ENCODE measurements around the gene DPAGT1. TPM values are rescaled to one million over a fixed set of nuclear protein-coding genes. Genes with fewer than 3 reads are reported as not detected.

Gene DPAGT1
- polyA plus RNA-seq, 6 donors from 2014 or later, result 29.7 to 61.6 (median 34.5) TPM

DNA sequence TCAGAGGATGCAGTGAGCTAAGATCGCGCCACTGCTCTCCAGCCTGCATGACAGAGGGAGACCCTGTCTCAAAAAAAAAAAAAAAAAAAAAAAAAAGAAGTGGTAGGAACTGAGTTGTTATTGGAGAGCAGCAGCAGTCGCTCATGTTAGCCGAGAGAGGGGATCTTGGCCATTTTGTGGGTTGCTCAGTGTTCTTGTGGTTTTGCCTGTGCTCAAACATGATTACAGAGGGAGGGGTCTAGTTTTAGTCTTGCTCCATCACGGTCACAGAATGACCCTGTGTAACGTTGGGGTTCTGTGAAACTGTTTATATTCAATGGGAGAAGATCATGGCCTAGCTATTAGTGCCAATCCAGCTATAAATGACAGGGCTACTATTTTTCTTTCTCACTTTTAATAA is 1.9 kb downstream of the DPAGT1 start:
- no peaks in the 10 kb centered on the region for H3K27me3 Mint-ChIP-seq
- H3K4me1 Mint-ChIP-seq, result peaks cover 38 to 65% (median 53%) of the 10 kb centered on the region in 3 donors
- H3K9me3 Mint-ChIP-seq, result no peaks in the 10 kb centered on the region
- H3K36me3 Mint-ChIP-seq, result peaks cover 7 to 16% of the 10 kb centered on the region in 2 donors
- peak overlapping the region in 7 of 8 donors; percentile 32 to 97 (median 94) for H3K4me3 Mint-ChIP-seq
- DNase-seq, result no peak
- H3K27ac Mint-ChIP-seq, result peak overlapping the region in 1 of 6 donors; percentile 82
- no peak for ATAC-seq (ENCODE audit: low read depth in 2 of 2)

DNA sequence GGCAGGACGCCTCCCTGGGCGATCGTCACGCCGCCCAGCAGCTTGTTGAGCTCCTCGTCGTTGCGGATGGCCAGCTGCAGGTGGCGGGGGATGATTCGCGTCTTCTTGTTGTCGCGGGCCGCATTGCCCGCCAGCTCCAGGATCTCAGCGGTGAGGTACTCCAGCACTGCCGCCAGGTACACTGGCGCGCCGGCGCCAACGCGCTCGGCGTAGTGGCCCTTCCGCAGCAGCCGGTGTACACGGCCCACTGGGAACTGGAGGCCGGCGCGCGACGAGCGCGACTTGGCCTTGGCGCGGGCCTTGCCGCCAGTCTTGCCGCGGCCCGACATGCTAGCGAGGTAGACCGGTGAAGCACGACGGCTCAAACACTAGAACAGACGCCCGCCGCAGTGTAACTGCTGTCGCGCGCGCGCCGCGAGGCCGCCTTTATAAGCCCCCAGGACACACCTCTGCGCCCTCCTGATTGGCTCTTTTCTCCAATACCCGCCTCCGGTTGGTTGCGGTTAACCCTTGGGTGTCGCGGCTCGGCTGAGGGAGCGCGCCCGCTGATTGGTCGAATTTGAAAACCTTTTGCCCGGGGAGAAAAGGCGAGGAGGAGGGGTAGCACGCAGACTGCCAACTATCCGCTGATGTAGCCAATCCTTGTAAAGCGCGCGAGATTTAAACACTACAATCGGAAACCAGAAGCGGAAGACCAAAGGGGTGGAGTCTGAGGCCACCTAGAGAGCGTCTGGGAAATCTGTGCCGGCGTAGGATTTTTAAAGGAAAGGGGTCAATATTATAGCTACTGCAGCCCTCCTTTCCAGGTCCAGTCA is 6.4 kb downstream of the DPAGT1 start:
- Mint-ChIP-seq H3K4me1 (peaks cover 28 to 61% (median 44%) of the 10 kb centered on the region in 3 donors), H3K27me3 (no peaks in the 10 kb centered on the region), H3K27ac (peak overlapping the region; percentile 83 to 98 (median 96)), H3K36me3 (peaks cover 7 to 16% of the 10 kb centered on the region in 2 donors), H3K4me3 (peak overlapping the region; percentile 85 to 96 (median 93)), H3K9me3 (no peaks in the 10 kb centered on the region)
- DNase-seq (peak; percentile 99), ATAC-seq (ENCODE audit: low read depth in 2 of 2) (peak; percentile 85)

DNA sequence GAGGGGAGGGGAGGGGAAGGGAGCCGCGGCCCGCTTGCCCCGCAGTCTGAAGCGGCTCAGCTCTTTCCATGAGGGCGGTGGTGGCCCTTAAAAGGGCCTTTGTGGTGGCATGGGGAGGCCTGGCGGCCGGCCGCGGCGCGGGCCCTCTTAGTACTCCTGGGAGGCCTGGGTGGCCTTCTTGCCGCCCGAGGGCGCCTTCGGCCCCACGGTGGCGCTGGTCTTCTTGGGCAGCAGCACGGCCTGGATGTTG is 6.9 kb downstream of the DPAGT1 start:
- H3K9me3 Mint-ChIP-seq, result no peaks in the 10 kb centered on the region
- ATAC-seq (ENCODE audit: low read depth in 2 of 2) (peak; percentile 34 to 46), DNase-seq (no peak)
- H3K4me3 Mint-ChIP-seq, result peak overlapping the region; percentile 85 to 96 (median 93)
- H3K36me3 Mint-ChIP-seq, result peaks cover 7 to 16% of the 10 kb centered on the region in 2 donors
- H3K4me1 Mint-ChIP-seq, result peaks cover 27 to 61% (median 44%) of the 10 kb centered on the region in 3 donors
- H3K27me3 Mint-ChIP-seq, result no peaks in the 10 kb centered on the region
- H3K27ac Mint-ChIP-seq, result peak overlapping the region; percentile 83 to 98 (median 96)

DNA sequence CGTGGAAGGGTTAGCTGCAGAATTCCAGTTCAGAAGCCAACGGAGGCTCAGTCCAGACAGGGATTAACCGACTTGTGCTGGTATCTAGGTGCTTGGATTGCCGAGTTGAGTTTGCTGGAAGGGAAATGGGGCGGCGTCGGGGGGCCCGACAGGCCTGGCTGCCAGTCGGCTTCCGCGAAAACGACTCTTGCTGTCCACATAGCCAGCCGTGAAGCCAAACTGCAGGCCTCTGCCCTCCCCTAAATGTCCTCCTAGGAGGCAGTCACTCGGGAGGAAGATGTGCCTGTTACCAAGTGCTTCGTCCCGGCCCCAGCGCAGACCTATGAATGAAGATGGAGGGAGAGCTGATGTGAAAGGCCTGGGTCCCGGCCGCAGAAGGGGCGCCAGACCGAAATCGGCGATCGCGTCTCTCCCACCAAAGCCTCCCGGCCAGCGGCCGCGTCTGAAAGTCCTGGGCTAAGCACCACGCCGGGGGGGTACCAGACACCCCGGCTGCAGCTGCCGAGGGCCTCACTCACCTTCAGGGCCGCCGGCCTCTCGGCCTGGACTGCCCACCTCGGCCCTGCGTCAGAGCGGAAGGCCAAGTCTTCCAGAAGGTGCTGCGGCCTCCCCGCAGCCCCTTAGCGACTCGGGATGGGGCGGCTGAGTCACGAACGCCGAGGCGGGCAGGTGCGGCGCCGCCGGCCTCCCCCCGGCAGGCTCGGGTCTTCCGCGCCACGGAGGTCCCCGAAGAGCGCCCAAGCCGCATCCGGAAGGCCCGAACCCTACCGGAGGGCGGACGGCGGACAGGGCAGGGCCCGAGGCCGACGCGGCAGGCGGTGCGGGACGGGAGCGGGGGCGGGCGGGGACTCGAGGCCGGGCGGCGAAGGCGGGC is 7.5 kb downstream of the DPAGT1 start:
- H3K4me1 Mint-ChIP-seq, result peaks cover 26 to 62% (median 45%) of the 10 kb centered on the region in 3 donors
- H3K4me3 Mint-ChIP-seq, result peak overlapping the region; percentile 85 to 96 (median 93)
- no peaks in the 10 kb centered on the region for H3K27me3 Mint-ChIP-seq
- H3K27ac Mint-ChIP-seq, result peak overlapping the region; percentile 83 to 98 (median 96)
- peaks cover 7 to 16% of the 10 kb centered on the region in 2 donors for H3K36me3 Mint-ChIP-seq
- ATAC-seq (ENCODE audit: low read depth in 2 of 2) (no peak), DNase-seq (peak; percentile 36)
- no peaks in the 10 kb centered on the region for H3K9me3 Mint-ChIP-seq

DNA sequence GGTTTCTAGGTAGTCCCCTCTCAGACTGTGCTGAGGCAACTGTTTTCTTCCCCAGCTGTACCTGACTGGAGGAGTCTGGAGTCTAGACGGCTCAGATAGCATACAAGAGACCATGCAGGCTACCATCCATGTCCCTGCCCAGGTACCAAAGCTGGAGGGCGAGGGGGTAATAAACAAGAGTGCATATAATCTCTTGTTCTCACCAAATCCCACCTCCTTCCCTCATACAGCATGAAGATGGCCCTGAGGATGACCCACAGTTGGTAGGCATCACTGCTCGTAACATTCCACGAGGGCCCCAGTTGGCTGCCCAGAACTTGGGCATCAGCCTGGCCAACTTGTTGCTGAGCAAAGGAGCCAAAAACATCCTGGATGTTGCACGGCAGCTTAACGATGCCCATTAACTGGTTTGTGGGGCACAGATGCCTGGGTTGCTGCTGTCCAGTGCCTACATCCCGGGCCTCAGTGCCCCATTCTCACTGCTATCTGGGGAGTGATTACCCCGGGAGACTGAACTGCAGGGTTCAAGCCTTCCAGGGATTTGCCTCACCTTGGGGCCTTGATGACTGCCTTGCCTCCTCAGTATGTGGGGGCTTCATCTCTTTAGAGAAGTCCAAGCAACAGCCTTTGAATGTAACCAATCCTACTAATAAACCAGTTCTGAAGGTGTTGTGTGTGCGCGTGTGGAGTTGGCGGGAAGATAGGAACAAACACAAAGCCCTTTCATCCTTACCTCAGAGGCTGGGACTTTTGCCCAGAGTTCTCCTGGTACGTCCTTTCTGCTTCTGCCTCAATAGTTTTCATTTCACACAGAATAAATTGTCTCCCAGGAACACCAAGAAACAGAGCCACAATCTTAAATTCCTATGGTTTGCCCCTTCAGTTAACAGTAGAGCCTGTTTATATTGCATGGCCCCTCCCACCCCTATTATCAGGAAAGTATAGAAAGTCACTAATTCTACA is 8.5 kb downstream of the DPAGT1 start:
- no peaks in the 10 kb centered on the region for H3K9me3 Mint-ChIP-seq
- H3K36me3 Mint-ChIP-seq, result peaks cover 6 to 10% of the 10 kb centered on the region in 2 donors
- peak overlapping the region in 4 of 6 donors; percentile 54 to 83 (median 76) for H3K27ac Mint-ChIP-seq
- H3K4me1 Mint-ChIP-seq, result peaks cover 22 to 60% (median 38%) of the 10 kb centered on the region in 3 donors
- no peak for ATAC-seq (ENCODE audit: low read depth in 2 of 2)
- no peaks in the 10 kb centered on the region for H3K27me3 Mint-ChIP-seq
- no peak for DNase-seq
- peak overlapping the region; percentile 42 to 94 (median 88) for H3K4me3 Mint-ChIP-seq

DNA sequence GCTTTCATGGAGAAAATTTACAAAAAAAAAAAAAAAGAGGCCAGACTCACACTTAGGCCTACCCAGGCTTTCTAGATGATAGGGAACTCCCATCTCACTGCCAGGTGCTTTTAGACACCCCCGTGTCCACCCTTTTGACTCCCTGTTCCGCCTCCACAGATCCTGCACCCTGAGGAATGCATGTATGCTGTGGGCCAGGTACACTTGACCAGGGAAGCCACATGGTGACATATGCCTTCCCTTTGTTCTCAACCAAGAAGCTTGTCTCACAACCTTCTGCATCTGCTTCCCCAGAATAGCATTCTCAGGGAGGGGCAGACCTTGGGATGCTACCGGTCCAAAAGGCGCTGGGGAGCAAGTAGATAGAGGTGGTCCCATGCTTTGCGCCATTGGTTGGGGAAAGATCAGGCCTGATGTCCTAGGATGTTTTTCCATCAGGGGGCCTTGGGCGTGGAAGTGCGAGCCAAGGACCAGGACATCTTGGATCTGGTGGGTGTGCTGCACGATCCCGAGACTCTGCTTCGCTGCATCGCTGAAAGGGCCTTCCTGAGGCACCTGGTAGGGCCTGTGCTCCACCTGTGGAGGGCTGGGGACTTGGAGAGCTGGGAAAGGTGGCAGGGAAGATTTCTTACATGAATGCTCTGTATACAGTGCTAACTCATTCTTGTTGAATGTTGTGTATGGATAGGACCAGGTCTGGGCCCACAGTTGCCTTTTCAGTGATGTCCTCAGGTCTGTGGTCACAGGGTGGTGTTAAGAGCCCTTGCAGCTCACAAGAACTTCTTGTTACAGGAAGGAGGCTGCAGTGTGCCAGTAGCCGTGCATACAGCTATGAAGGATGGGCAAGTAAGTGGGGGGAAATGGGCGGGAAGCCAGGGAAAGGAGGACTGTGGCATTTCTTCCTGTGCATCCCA is 9.4 kb downstream of the DPAGT1 start:
- Mint-ChIP-seq H3K4me1 (peaks cover 21 to 55% (median 30%) of the 10 kb centered on the region in 3 donors), H3K4me3 (peak overlapping the region in 3 of 8 donors; percentile 3 to 44 (median 39)), H3K27me3 (no peaks in the 10 kb centered on the region), H3K9me3 (no peaks in the 10 kb centered on the region), H3K27ac (peak overlapping the region in 3 of 6 donors; percentile 18 to 49 (median 32)), H3K36me3 (peaks cover 0 to under 1% of the 10 kb centered on the region in 2 donors)
- DNase-seq, result no peak
- ATAC-seq (ENCODE audit: low read depth in 2 of 2), result no peak

DNA sequence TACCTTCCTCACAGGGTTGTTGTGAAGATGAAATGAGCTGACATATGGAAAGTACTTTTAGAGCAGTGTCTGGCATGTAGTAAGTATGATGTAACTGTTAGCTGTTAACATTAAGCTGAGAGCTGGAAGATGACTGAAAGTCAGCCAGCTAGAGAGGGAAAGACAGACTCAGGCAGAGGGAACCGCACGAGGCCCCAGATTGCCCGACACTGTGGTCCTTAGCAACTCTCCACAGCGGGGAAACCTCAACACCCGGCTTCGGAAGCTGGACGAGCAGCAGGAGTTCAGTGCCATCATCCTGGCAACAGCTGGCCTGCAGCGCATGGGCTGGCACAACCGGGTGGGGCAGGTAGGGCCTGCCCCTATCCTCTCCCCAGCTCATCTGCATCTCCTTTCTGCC is 10.5 kb downstream of the DPAGT1 start:
- H3K27ac Mint-ChIP-seq, result no peak overlapping the region
- H3K4me1 Mint-ChIP-seq, result peaks cover 16 to 48% (median 24%) of the 10 kb centered on the region in 3 donors
- DNase-seq, result no peak
- H3K27me3 Mint-ChIP-seq, result no peaks in the 10 kb centered on the region
- peak overlapping the region in 2 of 8 donors; percentile 25 to 44 for H3K4me3 Mint-ChIP-seq
- H3K36me3 Mint-ChIP-seq, result no peaks in the 10 kb centered on the region
- no peaks in the 10 kb centered on the region for H3K9me3 Mint-ChIP-seq
- ATAC-seq (ENCODE audit: low read depth in 2 of 2), result no peak

DNA sequence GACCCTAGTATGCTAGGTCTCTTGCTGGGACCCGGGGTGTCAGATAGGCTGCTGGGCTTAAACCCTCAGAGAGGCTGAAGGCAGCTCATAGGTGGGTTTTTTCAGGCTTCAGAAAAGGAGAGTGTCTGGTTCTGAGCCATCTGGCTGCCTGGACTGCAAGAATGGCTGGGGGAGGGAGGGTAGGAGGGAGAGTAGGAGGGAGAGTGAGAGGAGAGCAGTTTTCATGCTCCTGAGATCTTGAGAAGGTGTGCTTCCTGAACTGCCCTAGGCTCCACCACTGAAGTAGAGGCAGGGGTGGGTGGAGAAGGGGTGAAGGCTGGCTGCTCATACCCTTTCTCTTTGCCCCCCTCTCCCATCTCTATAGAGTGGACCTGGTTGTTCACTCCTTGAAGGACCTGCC is 12.3 kb downstream of the DPAGT1 start:
- DNase-seq (no peak), ATAC-seq (ENCODE audit: low read depth in 2 of 2) (no peak)
- H3K4me1 Mint-ChIP-seq, result peaks cover 20 to 53% (median 37%) of the 10 kb centered on the region in 3 donors
- H3K36me3 Mint-ChIP-seq, result no peaks in the 10 kb centered on the region
- no peaks in the 10 kb centered on the region for H3K9me3 Mint-ChIP-seq
- H3K27me3 Mint-ChIP-seq, result no peaks in the 10 kb centered on the region
- H3K27ac Mint-ChIP-seq, result no peak overlapping the region
- H3K4me3 Mint-ChIP-seq, result no peak overlapping the region

DNA sequence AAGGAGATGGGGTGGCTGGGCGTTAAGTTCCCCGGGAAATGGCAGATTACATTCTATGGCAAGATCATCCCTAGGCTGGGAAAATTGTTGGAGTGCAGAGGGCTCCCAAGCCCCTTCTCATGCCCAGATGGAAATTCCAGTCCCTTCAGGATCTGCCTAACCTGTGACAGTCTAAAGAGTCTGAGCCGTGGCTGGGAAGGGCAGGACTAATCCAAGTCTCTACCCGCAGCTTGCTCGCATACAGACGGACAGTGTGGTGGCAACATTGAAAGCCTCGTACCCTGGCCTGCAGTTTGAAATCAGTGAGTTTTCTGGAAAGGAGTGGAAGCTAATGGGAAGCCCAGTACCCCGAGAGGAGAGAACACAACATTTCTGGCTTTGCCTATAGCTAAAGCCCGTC is 13.2 kb downstream of the DPAGT1 start:
- Mint-ChIP-seq H3K27me3 (no peaks in the 10 kb centered on the region), H3K9me3 (no peaks in the 10 kb centered on the region), H3K4me1 (peaks cover 19 to 49% (median 31%) of the 10 kb centered on the region in 3 donors), H3K27ac (no peak overlapping the region), H3K4me3 (peak overlapping the region in 1 of 8 donors; percentile 20), H3K36me3 (no peaks in the 10 kb centered on the region)
- DNase-seq (no peak), ATAC-seq (ENCODE audit: low read depth in 2 of 2) (no peak)

DNA sequence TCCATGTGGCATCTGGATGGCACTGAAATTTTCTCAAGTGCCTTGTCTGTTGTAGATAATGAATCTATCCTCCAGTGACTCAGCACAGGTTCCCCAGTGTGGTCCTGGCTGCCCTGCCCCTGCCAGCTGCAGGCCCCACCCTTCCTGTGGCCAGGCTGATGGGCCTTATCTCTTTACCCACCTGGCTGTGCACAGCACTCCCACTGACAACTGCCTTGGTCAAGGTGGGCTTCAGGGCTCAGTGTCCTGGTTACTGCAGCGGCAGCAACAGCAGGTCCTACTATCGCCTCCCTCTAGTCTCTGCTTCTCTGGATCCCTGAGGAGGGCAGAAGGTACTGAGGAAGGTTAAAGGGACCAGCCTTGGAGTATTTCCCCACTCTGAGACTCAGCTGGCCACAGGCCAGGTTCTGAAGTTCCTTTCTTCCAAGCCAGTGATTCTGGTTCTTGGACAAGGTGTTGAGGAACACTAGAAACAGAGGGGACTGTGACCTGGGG is 13.9 kb downstream of the DPAGT1 start:
- Mint-ChIP-seq H3K36me3 (no peaks in the 10 kb centered on the region), H3K4me1 (peaks cover 17 to 46% (median 25%) of the 10 kb centered on the region in 3 donors), H3K27me3 (no peaks in the 10 kb centered on the region), H3K9me3 (no peaks in the 10 kb centered on the region), H3K27ac (peak overlapping the region in 1 of 6 donors; percentile 94), H3K4me3 (peak overlapping the region in 2 of 8 donors; percentile 35 to 67)
- ATAC-seq (ENCODE audit: low read depth in 2 of 2), result no peak
- no peak for DNase-seq

DNA sequence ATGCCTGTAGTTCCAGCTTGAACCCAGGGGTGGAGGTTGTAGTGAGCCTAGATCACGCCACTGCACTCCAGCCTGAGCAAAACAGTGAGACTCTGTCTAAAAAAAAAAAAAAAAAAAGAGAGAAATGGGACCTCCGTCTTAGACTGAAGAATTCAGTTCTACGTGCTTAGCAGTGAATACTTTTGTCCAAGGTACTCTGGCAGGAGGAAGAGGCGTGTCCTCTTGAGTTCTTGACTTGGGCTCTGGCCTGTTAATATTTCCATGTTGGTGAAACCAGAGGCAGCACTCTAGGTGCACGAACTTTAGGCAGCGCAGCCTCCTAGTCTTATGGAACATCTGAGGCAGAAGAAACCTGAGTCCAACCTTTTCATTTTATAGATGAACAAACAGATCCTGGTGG is 14.5 kb downstream of the DPAGT1 start:
- ATAC-seq (ENCODE audit: low read depth in 2 of 2), result no peak
- Mint-ChIP-seq H3K36me3 (peaks cover 0 to 3% of the 10 kb centered on the region in 2 donors), H3K4me1 (peaks cover 17 to 39% (median 25%) of the 10 kb centered on the region in 3 donors), H3K9me3 (no peaks in the 10 kb centered on the region), H3K27ac (peak overlapping the region in 1 of 6 donors; percentile 94), H3K27me3 (no peaks in the 10 kb centered on the region), H3K4me3 (peak overlapping the region in 3 of 8 donors; percentile 40 to 67 (median 42))
- no peak for DNase-seq

DNA sequence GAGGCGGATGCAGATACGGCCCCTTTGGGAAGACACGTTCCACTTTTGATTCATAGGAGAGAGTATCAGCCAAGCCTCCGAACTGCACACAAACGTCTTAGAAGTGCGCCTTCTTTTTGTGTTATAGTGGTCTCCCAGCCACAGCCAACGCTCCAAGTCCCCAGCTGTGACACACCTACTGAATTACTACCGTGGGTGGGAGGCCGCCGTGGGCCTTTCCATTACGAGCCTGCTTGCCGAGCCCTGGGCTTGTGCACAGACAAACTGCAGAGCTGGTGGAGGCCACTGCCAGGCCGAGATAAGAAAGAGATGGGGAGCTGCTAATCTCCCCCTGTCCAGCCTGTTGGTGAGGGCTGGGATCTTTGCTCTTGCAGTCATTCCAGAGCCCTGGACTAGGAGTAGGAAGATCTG is 16.2 kb downstream of the DPAGT1 start:
- H3K27ac Mint-ChIP-seq, result peak overlapping the region; percentile 66 to 97 (median 90)
- peaks cover 17 to 34% (median 25%) of the 10 kb centered on the region in 3 donors for H3K4me1 Mint-ChIP-seq
- H3K9me3 Mint-ChIP-seq, result no peaks in the 10 kb centered on the region
- DNase-seq (no peak), ATAC-seq (ENCODE audit: low read depth in 2 of 2) (no peak)
- H3K36me3 Mint-ChIP-seq, result peaks cover 8 to 20% of the 10 kb centered on the region in 2 donors
- peak overlapping the region; percentile 88 to 97 (median 96) for H3K4me3 Mint-ChIP-seq
- H3K27me3 Mint-ChIP-seq, result no peaks in the 10 kb centered on the region

All from naive B cell (primary cell).